Gastroesophageal sphincter (tissue), 4 donors: Measurements from ENCODE around the gene VWA2. TPM values are rescaled to one million over a fixed set of nuclear protein-coding genes. Genes with fewer than 3 reads are reported as not detected.

Experiments
- ATAC-seq: fragments of 150-250 bp; one replicate; pipeline ENCODE4 v1.9.1; 2016; ENCODE audit warnings: mild to moderate bottlenecking, moderate library complexity
- H3K27ac ChIP-seq, 4 donors: fragments of 200-600 bp; sonication (generic) in 3 of 4; 1 replicate in 3 of 4; 2 replicates in 1 of 4; pipeline ENCODE4 v1.5.1; 2016 to 2019
- H3K27me3 ChIP-seq: fragments of 200-600 bp; sonication (generic); one replicate; pipeline ENCODE4 v1.5.1; 2019
- H3K36me3 ChIP-seq, 2 donors: fragments of 200-600 bp; sonication (generic); one replicate each; pipeline ENCODE4 v1.5.1; 2019; ENCODE audit warnings: control low read depth in 1 of 2
- H3K4me1 ChIP-seq, 3 donors: fragments of 200-600 bp; sonication (generic); 1 replicate in 2 of 3; 2 replicates in 1 of 3; pipeline ENCODE4 v1.5.1; 2016 to 2019; ENCODE audit warnings: control low read depth in 2 of 3
- H3K4me3 ChIP-seq, 2 donors: fragments of 200-600 bp; sonication (generic); one replicate each; pipeline ENCODE4 v1.5.1; 2019; ENCODE audit warnings: mild to moderate bottlenecking in 1 of 2, moderate library complexity in 1 of 2
- H3K9me3 ChIP-seq, 3 donors: fragments of 200-600 bp; sonication (generic); one replicate each; pipeline ENCODE4 v1.5.1; 2017 to 2019; ENCODE audit warnings: control low read depth in 2 of 3
- EP300 ChIP-seq: sonication (generic); formaldehyde crosslinking; IDR thresholded peaks from one replicate; pipeline ENCODE4 v1.6.1; 2017; ENCODE audit warnings: antibody characterized with exemption, mild to moderate bottlenecking
- POLR2A ChIP-seq, 2 donors: fragments of 450-650 bp; IDR thresholded peaks; one replicate each; pipeline ENCODE4 v1.6.1; 2017; ENCODE audit warnings: antibody characterized with exemption in 2 of 2, mild to moderate bottlenecking in 2 of 2, moderate library complexity in 1 of 2
- POLR2AphosphoS5 ChIP-seq: sonication (generic); formaldehyde crosslinking; IDR thresholded peaks from one replicate; pipeline ENCODE4 v1.6.1; 2017; ENCODE audit warnings: antibody characterized with exemption
- WGBS, 2 donors: methylation state at CpG; one replicate each; pipeline ENCODE4 v1.1.5; 2018; ENCODE audit warnings: low coverage in 1 of 2; 5-methylcytosine and 5-hydroxymethylcytosine counted together
- total RNA-seq, 4 donors: library from RNA; depleted of rRNA; stranded (reverse); fragments of >200 nt; gene quantifications; one replicate each; pipeline ENCODE4 v1.1.0, GENCODE V29; 2016
- TF ChIP-seq, protein P1 (sequence below), 4 experiments: fragments of 200-600 bp in 2 of 4; fragments of 450-650 bp in 2 of 4; sonication (generic) in 1 of 4; IDR thresholded peaks; one replicate each; pipeline ENCODE4 v1.5.1; 2017 to 2019; ENCODE audit warnings: antibody characterized with exemption in 4 of 4, mild to moderate bottlenecking in 2 of 4, moderate library complexity in 2 of 4

The VWA2 gene
- total RNA-seq, 4 donors from 2014 or later, result 0.13 to 0.25 TPM; not detected in 2

DNA sequence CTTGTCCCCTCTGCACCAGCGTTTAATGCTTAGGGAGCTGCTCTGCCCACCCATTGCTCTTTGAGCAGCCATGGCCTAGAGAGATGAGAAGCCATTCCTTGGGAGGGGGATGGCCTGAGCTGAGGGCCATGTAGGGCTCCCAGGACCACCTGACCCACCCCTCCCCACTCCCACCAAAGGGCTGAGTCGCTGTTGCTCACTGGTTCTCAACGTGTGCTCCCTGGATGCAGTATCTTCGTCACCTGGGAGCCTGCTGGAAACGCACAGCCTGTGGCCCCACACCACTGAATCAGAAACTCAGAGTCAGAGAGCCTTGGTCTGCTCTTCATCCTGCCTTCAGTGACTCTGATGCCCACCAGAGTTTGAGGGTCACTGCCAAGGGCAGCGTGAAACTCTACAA, 37.0 kb downstream of the VWA2 start:
- H3K27ac ChIP-seq, result no peak overlapping the region
- 90% methylated on average over 4 of the region's 6 CpGs; no CpG with 5 or more reads in 1 of the 2 donors for WGBS, 2 donors

DNA sequence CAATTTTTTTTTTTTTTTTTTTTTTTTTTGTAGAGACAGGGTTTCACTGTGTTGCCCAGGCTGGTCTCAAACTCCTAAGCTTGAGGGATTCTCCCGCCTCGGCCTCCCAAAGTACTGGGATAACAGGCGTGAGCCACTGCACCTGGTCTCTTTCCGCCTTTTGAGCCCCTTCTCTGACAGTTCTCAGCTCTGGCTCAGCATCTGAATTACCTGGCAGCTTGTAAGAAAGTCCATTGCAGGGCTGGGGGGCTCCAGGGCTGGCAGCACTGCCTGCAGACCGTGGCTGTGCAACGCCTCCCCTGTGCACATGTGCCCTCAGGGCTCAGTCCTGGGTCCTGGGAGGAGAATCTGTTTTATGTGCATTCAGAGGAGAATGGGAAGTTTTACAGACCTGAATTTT, 37.6 kb downstream of the VWA2 start:
- 100% methylated on average over 2 of the region's 6 CpGs; no CpG with 5 or more reads in 1 of the 2 donors for WGBS, 2 donors
- no peak overlapping the region for H3K4me3 ChIP-seq
- no peaks in the 10 kb centered on the region for H3K4me1 ChIP-seq
- H3K27ac ChIP-seq, result no peak overlapping the region
- no peak for ATAC-seq
- H3K9me3 ChIP-seq, result no peaks in the 10 kb centered on the region
- no peaks in the 10 kb centered on the region for H3K36me3 ChIP-seq
- TF ChIP-seq POLR2A (IDR thresholded peaks at IDR 0.05) (no peak), EP300 (no peak), POLR2AphosphoS5 (no peak)
- TF ChIP-seq, protein P1, sequence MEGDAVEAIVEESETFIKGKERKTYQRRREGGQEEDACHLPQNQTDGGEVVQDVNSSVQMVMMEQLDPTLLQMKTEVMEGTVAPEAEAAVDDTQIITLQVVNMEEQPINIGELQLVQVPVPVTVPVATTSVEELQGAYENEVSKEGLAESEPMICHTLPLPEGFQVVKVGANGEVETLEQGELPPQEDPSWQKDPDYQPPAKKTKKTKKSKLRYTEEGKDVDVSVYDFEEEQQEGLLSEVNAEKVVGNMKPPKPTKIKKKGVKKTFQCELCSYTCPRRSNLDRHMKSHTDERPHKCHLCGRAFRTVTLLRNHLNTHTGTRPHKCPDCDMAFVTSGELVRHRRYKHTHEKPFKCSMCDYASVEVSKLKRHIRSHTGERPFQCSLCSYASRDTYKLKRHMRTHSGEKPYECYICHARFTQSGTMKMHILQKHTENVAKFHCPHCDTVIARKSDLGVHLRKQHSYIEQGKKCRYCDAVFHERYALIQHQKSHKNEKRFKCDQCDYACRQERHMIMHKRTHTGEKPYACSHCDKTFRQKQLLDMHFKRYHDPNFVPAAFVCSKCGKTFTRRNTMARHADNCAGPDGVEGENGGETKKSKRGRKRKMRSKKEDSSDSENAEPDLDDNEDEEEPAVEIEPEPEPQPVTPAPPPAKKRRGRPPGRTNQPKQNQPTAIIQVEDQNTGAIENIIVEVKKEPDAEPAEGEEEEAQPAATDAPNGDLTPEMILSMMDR (IDR thresholded peaks at IDR 0.05), result no peak
- H3K27me3 ChIP-seq, result peaks cover 14% of the 10 kb centered on the region

More for the DNA sequence above, 37.0 kb downstream of the VWA2 start:
- no peaks in the 10 kb centered on the region for H3K4me1 ChIP-seq
- peaks cover 14% of the 10 kb centered on the region for H3K27me3 ChIP-seq
- no peaks in the 10 kb centered on the region for H3K9me3 ChIP-seq
- H3K4me3 ChIP-seq, result no peak overlapping the region
- no peak for ATAC-seq
- TF ChIP-seq, protein P1 (IDR thresholded peaks at IDR 0.05), result no peak
- no peak for TF ChIP-seq POLR2A (IDR thresholded peaks at IDR 0.05)
- TF ChIP-seq EP300, result no peak
- no peaks in the 10 kb centered on the region for H3K36me3 ChIP-seq

DNA sequence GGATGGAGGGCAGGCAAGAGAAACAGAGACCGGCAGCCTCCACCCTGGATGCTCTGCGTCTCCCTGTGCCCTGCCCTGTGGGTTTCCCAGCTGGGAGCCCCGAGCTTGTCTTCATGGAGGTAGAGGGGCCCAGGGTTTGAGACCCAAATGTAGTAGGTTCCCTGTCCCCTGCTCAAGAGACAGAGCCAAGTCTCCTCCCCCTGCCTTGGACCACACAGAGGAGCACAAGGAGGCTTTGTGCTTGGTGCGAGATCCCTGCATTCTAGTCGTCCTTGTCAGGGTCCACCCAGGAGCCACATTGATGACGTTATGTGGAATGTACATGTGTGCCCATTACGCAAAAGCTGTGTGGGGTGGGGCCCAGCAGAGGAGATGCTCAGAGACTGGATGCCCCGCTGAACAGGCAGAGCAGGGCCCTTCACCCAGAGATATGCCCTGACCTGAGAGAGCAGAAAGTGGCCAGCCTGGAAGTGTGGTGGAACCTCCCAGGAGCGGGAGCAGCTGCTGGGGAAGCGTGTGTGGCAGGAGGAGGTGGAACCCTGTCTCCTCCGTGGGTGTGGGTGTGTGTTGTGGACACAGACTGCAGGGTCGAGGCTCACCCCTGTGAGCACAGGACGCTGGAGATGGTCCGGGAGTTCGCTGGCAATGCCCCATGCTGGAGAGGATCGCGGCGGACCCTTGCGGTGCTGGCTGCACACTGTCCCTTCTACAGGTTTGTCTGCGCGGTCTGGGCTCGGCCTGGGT, 39.3 kb downstream of the VWA2 start:
- Histone ChIP-seq H3K9me3 (no peaks in the 10 kb centered on the region), H3K4me3 (no peak overlapping the region), H3K27ac (no peak overlapping the region), H3K4me1 (no peaks in the 10 kb centered on the region), H3K36me3 (no peaks in the 10 kb centered on the region), H3K27me3 (peaks cover 14% of the 10 kb centered on the region)
- TF ChIP-seq POLR2A (IDR thresholded peaks at IDR 0.05) (no peak), EP300 (no peak), POLR2AphosphoS5 (no peak)
- TF ChIP-seq, protein P1 (IDR thresholded peaks at IDR 0.05), result no peak
- 76 to 90% methylated on average over 2 to 5 of the region's 22 CpGs for WGBS, 2 donors
- ATAC-seq, result no peak

DNA sequence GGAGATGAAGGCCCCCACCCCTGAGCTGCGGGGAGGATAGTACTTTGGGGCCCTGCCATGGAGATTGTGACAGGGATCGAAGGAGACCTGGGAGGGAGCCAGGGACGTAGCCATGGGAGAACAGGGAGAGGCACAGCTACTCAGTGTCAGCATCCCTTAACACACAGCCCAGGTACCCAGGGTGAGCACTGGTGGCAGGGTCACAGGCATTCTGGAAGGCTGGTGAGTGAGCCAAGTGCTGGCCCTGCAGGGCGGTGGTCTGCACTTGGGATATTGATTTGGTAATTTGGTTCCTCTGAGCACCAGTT, 39.8 kb downstream of the VWA2 start:
- Histone ChIP-seq H3K4me1 (no peaks in the 10 kb centered on the region), H3K36me3 (no peaks in the 10 kb centered on the region), H3K9me3 (no peaks in the 10 kb centered on the region), H3K4me3 (no peak overlapping the region), H3K27ac (no peak overlapping the region), H3K27me3 (peaks cover 14% of the 10 kb centered on the region)
- TF ChIP-seq POLR2A (IDR thresholded peaks at IDR 0.05) (no peak), POLR2AphosphoS5 (no peak), EP300 (no peak)
- TF ChIP-seq, protein P1 (IDR thresholded peaks at IDR 0.05), result no peak
- 67 to 83% methylated on average over 1 of the region's 4 CpGs for WGBS, 2 donors
- no peak for ATAC-seq

DNA sequence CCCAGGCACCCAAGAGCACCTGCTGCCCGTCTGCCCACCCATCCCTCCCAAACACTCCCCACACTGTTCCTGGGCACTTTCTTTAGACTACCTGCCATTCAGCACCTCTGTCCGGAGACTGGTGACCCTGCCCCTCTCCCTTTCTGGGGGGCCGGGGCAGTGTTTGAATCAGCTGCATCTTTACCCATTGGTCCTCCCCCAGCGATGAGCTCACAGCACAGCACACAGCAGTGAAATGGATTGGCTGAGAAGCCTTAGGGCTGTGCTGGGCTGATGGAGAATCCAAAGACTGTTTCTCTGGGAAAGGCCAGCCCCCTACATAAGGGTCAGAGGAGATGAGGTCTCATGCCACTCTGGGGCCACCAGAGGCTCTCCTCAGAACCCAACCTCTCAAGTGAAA, 40.2 kb downstream of the VWA2 start:
- H3K4me3 ChIP-seq, result no peak overlapping the region
- peaks cover 14% of the 10 kb centered on the region for H3K27me3 ChIP-seq
- no peak overlapping the region for H3K27ac ChIP-seq
- no peaks in the 10 kb centered on the region for H3K4me1 ChIP-seq
- no peaks in the 10 kb centered on the region for H3K9me3 ChIP-seq
- no CpG with 5 or more reads among the region's 4 CpGs for WGBS, 2 donors
- TF ChIP-seq EP300, result no peak
- TF ChIP-seq POLR2A (IDR thresholded peaks at IDR 0.05), result no peak
- no peaks in the 10 kb centered on the region for H3K36me3 ChIP-seq
- no peak for ATAC-seq
